Esophagus (tissue), 2 donors: ENCODE results near the gene PHACTR1. TPM values are rescaled to one million over a fixed set of nuclear protein-coding genes. Genes with fewer than 3 reads are reported as not detected.

Experiments used
- H3K27ac ChIP-seq, 2 donors: one replicate each; pipeline ENCODE4 v1.5.1; 2013; ENCODE audit warnings: low read depth in 2 of 2, mild to moderate bottlenecking in 2 of 2, inconsistent platforms in 1 of 2, low read length in 1 of 2, moderate library complexity in 1 of 2
- H3K27me3 ChIP-seq, 2 donors: one replicate each; pipeline ENCODE4 v1.6.1; 2013; ENCODE audit warnings: low read length in 2 of 2, control low read depth in 1 of 2, mild to moderate bottlenecking in 1 of 2; ENCODE audit not compliant: insufficient read depth in 2 of 2, control insufficient read depth in 1 of 2
- H3K36me3 ChIP-seq, 2 donors: one replicate each; pipeline ENCODE4 v1.6.1; 2013; ENCODE audit warnings: low read length in 1 of 2; ENCODE audit not compliant: control insufficient read depth in 2 of 2, insufficient read depth in 2 of 2
- H3K4me1 ChIP-seq, 2 donors: one replicate each; pipeline ENCODE4 v1.6.1; 2013; ENCODE audit warnings: low read length in 1 of 2; ENCODE audit not compliant: control insufficient read depth in 2 of 2, insufficient read depth in 2 of 2
- H3K4me3 ChIP-seq, 2 donors: one replicate each; pipeline ENCODE4 v1.5.1; 2013; ENCODE audit warnings: low read length in 2 of 2, mild to moderate bottlenecking in 2 of 2, low read depth in 1 of 2, moderate library complexity in 1 of 2
- H3K9me3 ChIP-seq, 2 donors: one replicate each; pipeline ENCODE4 v1.6.1; 2013; ENCODE audit warnings: mild to moderate bottlenecking in 2 of 2, low read depth in 1 of 2, low read length in 1 of 2, moderate library complexity in 1 of 2; ENCODE audit not compliant: control insufficient read depth in 2 of 2, insufficient read depth in 1 of 2
- WGBS, 2 donors: extraction: QIAGEN DNeasy Blood & Tissue Kit; methylation state at CpG; one replicate each; pipeline ENCODE4 v1.1.7; 2013; 5-methylcytosine and 5-hydroxymethylcytosine counted together
- polyA plus RNA-seq, 2 donors: library from polyadenylated mRNA; stranded (reverse); fragments of 200-250 nt; gene quantifications; one replicate each; pipeline ENCODE4 v1.2.3, GENCODE V29; 2013
- donor health status: healthy with polysubstance abuse.
- donor health status: Bipolar disorder and iron deficiency.

PHACTR1 gene
- polyA plus RNA-seq, 2 donors, result 0.41 to 0.55 TPM

GRCh38 chr6:12958052-12958706 lies 241.6 kb downstream of the PHACTR1 start:
- Histone ChIP-seq H3K27ac (no peak overlapping the region), H3K36me3 (no peaks in the 10 kb centered on the region), H3K4me1 (peaks cover 0 to 4% of the 10 kb centered on the region in 2 donors), H3K9me3 (no peaks in the 10 kb centered on the region), H3K4me3 (peak overlapping the region in 1 of 2 donors; percentile 83), H3K27me3 (no peaks in the 10 kb centered on the region)
- WGBS, 2 donors, result 18 to 20% methylated on average over 9 of the region's 9 CpGs

GRCh38 chr6:12961761-12962160 lies 245.2 kb downstream of the PHACTR1 start:
- Histone ChIP-seq H3K27ac (no peak overlapping the region), H3K4me3 (no peak overlapping the region), H3K9me3 (no peaks in the 10 kb centered on the region)

GRCh38 chr6:12962529-12962928 lies 246.0 kb downstream of the PHACTR1 start:
- peaks cover 0 to 2% of the 10 kb centered on the region in 2 donors for H3K4me1 ChIP-seq
- 58 to 59% methylated on average over 1 of the region's 1 CpG for WGBS, 2 donors
- no peak overlapping the region for H3K4me3 ChIP-seq
- H3K9me3 ChIP-seq, result no peaks in the 10 kb centered on the region
- H3K36me3 ChIP-seq, result no peaks in the 10 kb centered on the region
- no peaks in the 10 kb centered on the region for H3K27me3 ChIP-seq
- H3K27ac ChIP-seq, result peak overlapping the region in 1 of 2 donors; percentile 26

More at GRCh38 chr6:12961761-12962160, 245.2 kb downstream of the PHACTR1 start:
- WGBS, 2 donors, result 89 to 94% methylated on average over 4 of the region's 4 CpGs
- Histone ChIP-seq H3K4me1 (peaks cover 0 to 4% of the 10 kb centered on the region in 2 donors), H3K27me3 (no peaks in the 10 kb centered on the region), H3K36me3 (no peaks in the 10 kb centered on the region)

- Histone ChIP-seq H3K4me1 (no peaks in the 10 kb centered on the region), H3K4me3 (no peak overlapping the region), H3K36me3 (no peaks in the 10 kb centered on the region), H3K27ac (peak overlapping the region in 1 of 2 donors; percentile 26), H3K27me3 (no peaks in the 10 kb centered on the region), H3K9me3 (no peaks in the 10 kb centered on the region)
- WGBS, 2 donors, result 73 to 82% methylated on average over 5 of the region's 5 CpGs
Observed at GRCh38 chr6:12962987-12963386, 246.4 kb downstream of the PHACTR1 start.

GRCh38 chr6:12963567-12963966 lies 247.0 kb downstream of the PHACTR1 start:
- Histone ChIP-seq H3K4me3 (no peak overlapping the region), H3K27me3 (no peaks in the 10 kb centered on the region), H3K9me3 (no peaks in the 10 kb centered on the region), H3K4me1 (no peaks in the 10 kb centered on the region), H3K36me3 (no peaks in the 10 kb centered on the region), H3K27ac (no peak overlapping the region)
- WGBS, 2 donors, result 63 to 65% methylated on average over 4 of the region's 4 CpGs

- Histone ChIP-seq H3K4me3 (no peak overlapping the region), H3K27me3 (no peaks in the 10 kb centered on the region), H3K9me3 (no peaks in the 10 kb centered on the region), H3K4me1 (no peaks in the 10 kb centered on the region), H3K36me3 (no peaks in the 10 kb centered on the region), H3K27ac (no peak overlapping the region)
- 81 to 82% methylated on average over 7 of the region's 7 CpGs for WGBS, 2 donors
Observed at GRCh38 chr6:12967686-12968085, 251.1 kb downstream of the PHACTR1 start.

- H3K27ac ChIP-seq, result no peak overlapping the region
- no peaks in the 10 kb centered on the region for H3K36me3 ChIP-seq
- H3K27me3 ChIP-seq, result no peaks in the 10 kb centered on the region
- no peak overlapping the region for H3K4me3 ChIP-seq
- 78 to 84% methylated on average over 4 of the region's 4 CpGs for WGBS, 2 donors
- no peaks in the 10 kb centered on the region for H3K9me3 ChIP-seq
- no peaks in the 10 kb centered on the region for H3K4me1 ChIP-seq
Observed at GRCh38 chr6:12968290-12968689, 251.7 kb downstream of the PHACTR1 start.

GRCh38 chr6:12968839-12969558 lies 252.4 kb downstream of the PHACTR1 start:
- Histone ChIP-seq H3K27ac (no peak overlapping the region), H3K9me3 (no peaks in the 10 kb centered on the region), H3K27me3 (no peaks in the 10 kb centered on the region), H3K4me3 (no peak overlapping the region), H3K36me3 (no peaks in the 10 kb centered on the region), H3K4me1 (no peaks in the 10 kb centered on the region)
- WGBS, 2 donors, result 80 to 82% methylated on average over 5 of the region's 5 CpGs

- Histone ChIP-seq H3K4me3 (no peak overlapping the region), H3K9me3 (no peaks in the 10 kb centered on the region), H3K4me1 (no peaks in the 10 kb centered on the region), H3K27me3 (no peaks in the 10 kb centered on the region), H3K27ac (no peak overlapping the region), H3K36me3 (no peaks in the 10 kb centered on the region)
- WGBS, 2 donors, result 92 to 96% methylated on average over 2 of the region's 2 CpGs
Observed at GRCh38 chr6:12969966-12970365, 253.4 kb downstream of the PHACTR1 start.

- 50 to 52% methylated on average over 4 of the region's 4 CpGs for WGBS, 2 donors
- H3K4me3 ChIP-seq, result no peak overlapping the region
- no peak overlapping the region for H3K27ac ChIP-seq
- H3K4me1 ChIP-seq, result no peaks in the 10 kb centered on the region
- no peaks in the 10 kb centered on the region for H3K9me3 ChIP-seq
- no peaks in the 10 kb centered on the region for H3K27me3 ChIP-seq
- H3K36me3 ChIP-seq, result no peaks in the 10 kb centered on the region
Observed at GRCh38 chr6:12973386-12973785, 256.8 kb downstream of the PHACTR1 start.
